ENCODE results near the gene LMNA.

DNA sequence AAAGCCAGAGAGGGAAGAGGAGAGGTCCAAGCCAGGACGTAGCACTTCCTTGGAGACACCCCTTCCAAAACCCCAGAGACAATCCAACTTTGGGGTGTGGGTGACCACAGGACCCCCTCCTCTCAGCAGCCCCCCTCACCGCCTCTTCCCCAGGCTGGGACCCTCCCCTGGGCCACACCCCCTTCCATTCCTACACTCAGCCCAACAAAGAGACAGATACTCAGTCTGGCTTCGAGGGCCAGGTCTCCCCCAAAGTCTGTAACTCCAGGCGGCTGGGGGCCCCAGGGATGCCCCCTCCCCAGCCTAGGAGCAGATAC lies 33.7 kb upstream of the LMNA start:
- TF ChIP-seq, protein P1, sequence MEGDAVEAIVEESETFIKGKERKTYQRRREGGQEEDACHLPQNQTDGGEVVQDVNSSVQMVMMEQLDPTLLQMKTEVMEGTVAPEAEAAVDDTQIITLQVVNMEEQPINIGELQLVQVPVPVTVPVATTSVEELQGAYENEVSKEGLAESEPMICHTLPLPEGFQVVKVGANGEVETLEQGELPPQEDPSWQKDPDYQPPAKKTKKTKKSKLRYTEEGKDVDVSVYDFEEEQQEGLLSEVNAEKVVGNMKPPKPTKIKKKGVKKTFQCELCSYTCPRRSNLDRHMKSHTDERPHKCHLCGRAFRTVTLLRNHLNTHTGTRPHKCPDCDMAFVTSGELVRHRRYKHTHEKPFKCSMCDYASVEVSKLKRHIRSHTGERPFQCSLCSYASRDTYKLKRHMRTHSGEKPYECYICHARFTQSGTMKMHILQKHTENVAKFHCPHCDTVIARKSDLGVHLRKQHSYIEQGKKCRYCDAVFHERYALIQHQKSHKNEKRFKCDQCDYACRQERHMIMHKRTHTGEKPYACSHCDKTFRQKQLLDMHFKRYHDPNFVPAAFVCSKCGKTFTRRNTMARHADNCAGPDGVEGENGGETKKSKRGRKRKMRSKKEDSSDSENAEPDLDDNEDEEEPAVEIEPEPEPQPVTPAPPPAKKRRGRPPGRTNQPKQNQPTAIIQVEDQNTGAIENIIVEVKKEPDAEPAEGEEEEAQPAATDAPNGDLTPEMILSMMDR (IDR thresholded peaks at IDR 0.05), result no peak
- TF ChIP-seq POLR2A (IDR thresholded peaks at IDR 0.05), result no peak

All from right lobe of liver (tissue), 4 donors.